DOHH2 (cell line): ENCODE measurements around the gene SCT.

Experiments used
- CTCF ChIP-seq: fragments of 200-600 bp; sonication (generic); IDR thresholded peaks from one replicate; pipeline ENCODE4 v1.5.1; 2014; ENCODE audit warnings: antibody characterized with exemption, mild to moderate bottlenecking, low read depth, low read length; ENCODE audit not compliant: poor library complexity, severe bottlenecking
- EZH2phosphoT487 ChIP-seq: fragments of 200-600 bp; sonication (generic); IDR thresholded peaks from 2 replicates; pipeline ENCODE4 v1.6.1; 2017; ENCODE audit warnings: borderline replicate concordance, mild to moderate bottlenecking, antibody characterized with exemption, low read length, moderate library complexity, mixed read lengths

GRCh38 chr11:609341-609811, 17.6 kb downstream of the SCT start:
- TF ChIP-seq CTCF, result no peak
- TF ChIP-seq EZH2phosphoT487, result no peak
